Measurements from ENCODE around the gene LTA.
"Not testable (repeated sequence)": the region's sequence is repeated elsewhere in the genome, so short reads cannot be mapped to it uniquely, and the experiment has no call there.

LTA gene

GRCh38 chr6:31585491-31585890 is 13.4 kb downstream of the LTA start:
- Histone ChIP-seq H3K4me3 (ENCODE audit: low read depth in 1 of 2, low read length in 1 of 2) (peak overlapping the region; percentile 78 to 94), H3K36me3 (peaks cover 26% of the 10 kb centered on the region), H3K27ac (peak overlapping the region; percentile 96), H3K9me3 (no peaks in the 10 kb centered on the region), H3K27me3 (no peaks in the 10 kb centered on the region), H3K4me1 (ENCODE audit: control insufficient read depth in 1 of 2, insufficient read depth in 1 of 2, low read depth in 1 of 2, low read length in 1 of 2) (peaks cover 78 to 84% of the 10 kb centered on the region in 2 experiments)
- TF ChIP-seq CTCF (IDR thresholded peaks at IDR 0.05): peak; percentile 59

- peaks cover 30% of the 10 kb centered on the region for H3K36me3 ChIP-seq
- no peaks in the 10 kb centered on the region for H3K9me3 ChIP-seq
- H3K4me3 ChIP-seq (ENCODE audit: low read depth in 1 of 2, low read length in 1 of 2): peak within 1 kb of the TSS; percentile 78 to 94
- peak; percentile 16 for TF ChIP-seq CTCF (IDR thresholded peaks at IDR 0.05)
- H3K27ac ChIP-seq: peak within 1 kb of the TSS; percentile 96
- peaks cover 78 to 83% of the 10 kb centered on the region in 2 experiments for H3K4me1 ChIP-seq (ENCODE audit: control insufficient read depth in 1 of 2, insufficient read depth in 1 of 2, low read depth in 1 of 2, low read length in 1 of 2)
- H3K27me3 ChIP-seq: no peaks in the 10 kb centered on the region
Observed at GRCh38 chr6:31586008-31586407, 13.9 kb downstream of the LTA start, which contains the start of gene LST1. Gene LST1, plus strand, starts transcription at chr6:31586277. Its CDS starts 1,023 bp downstream, at chr6:31587300.

- Histone ChIP-seq H3K27me3 (no peaks in the 10 kb centered on the region), H3K4me3 (ENCODE audit: low read depth in 1 of 2, low read length in 1 of 2) (peak overlapping the region; percentile 78 to 94), H3K27ac (peak overlapping the region; percentile 96), H3K36me3 (peaks cover 37% of the 10 kb centered on the region), H3K4me1 (ENCODE audit: control insufficient read depth in 1 of 2, insufficient read depth in 1 of 2, low read depth in 1 of 2, low read length in 1 of 2) (peaks cover 78 to 80% of the 10 kb centered on the region in 2 experiments), H3K9me3 (no peaks in the 10 kb centered on the region)
- TF ChIP-seq CTCF (IDR thresholded peaks at IDR 0.05): no peak
Observed at GRCh38 chr6:31586599-31587281, 14.7 kb downstream of the LTA start.

- Histone ChIP-seq H3K4me1 (ENCODE audit: control insufficient read depth in 1 of 2, insufficient read depth in 1 of 2, low read depth in 1 of 2, low read length in 1 of 2) (peaks cover 69 to 73% of the 10 kb centered on the region in 2 experiments), H3K27me3 (no peaks in the 10 kb centered on the region), H3K36me3 (peaks cover 39% of the 10 kb centered on the region), H3K9me3 (no peaks in the 10 kb centered on the region), H3K27ac (peak overlapping the region; percentile 96), H3K4me3 (ENCODE audit: low read depth in 1 of 2, low read length in 1 of 2) (peak overlapping the region; percentile 78 to 94)
- TF ChIP-seq CTCF (IDR thresholded peaks at IDR 0.05): no peak
Observed at GRCh38 chr6:31587791-31588777, 16.0 kb downstream of the LTA start.

- H3K27me3 ChIP-seq: no peaks in the 10 kb centered on the region
- peaks cover 59 to 63% of the 10 kb centered on the region in 2 experiments for H3K4me1 ChIP-seq (ENCODE audit: control insufficient read depth in 1 of 2, insufficient read depth in 1 of 2, low read depth in 1 of 2, low read length in 1 of 2)
- TF ChIP-seq CTCF (IDR thresholded peaks at IDR 0.05): no peak
- H3K36me3 ChIP-seq: peaks cover 39% of the 10 kb centered on the region
- H3K27ac ChIP-seq: peak overlapping the region; percentile 96
- peak overlapping the region; percentile 78 to 94 for H3K4me3 ChIP-seq (ENCODE audit: low read depth in 1 of 2, low read length in 1 of 2)
- H3K9me3 ChIP-seq: no peaks in the 10 kb centered on the region
Observed at GRCh38 chr6:31588871-31589650, 17.0 kb downstream of the LTA start.

GRCh38 chr6:31590691-31591090 is 18.6 kb downstream of the LTA start:
- H3K4me1 ChIP-seq (ENCODE audit: control insufficient read depth in 1 of 2, insufficient read depth in 1 of 2, low read depth in 1 of 2, low read length in 1 of 2): peaks cover 43 to 47% of the 10 kb centered on the region in 2 experiments
- not testable (repeated sequence) for H3K27me3 ChIP-seq; H3K9me3 ChIP-seq; H3K4me3 ChIP-seq (ENCODE audit: low read depth in 1 of 2, low read length in 1 of 2)
- H3K36me3 ChIP-seq: peaks cover 39% of the 10 kb centered on the region
- H3K27ac ChIP-seq: peak overlapping the region; percentile 96
